Transverse colon (tissue), 4 donors: ENCODE data around the gene DPF3.

Experiments used
- CTCF ChIP-seq, 5 experiments: fragments of 200-600 bp in 3 of 5; fragments of 450-650 bp in 2 of 5; sonication (generic) in 3 of 5; IDR thresholded peaks; 1 replicate in 2 of 5; 2 replicates in 3 of 5; pipeline ENCODE4 v1.5.1; 2016 to 2017; ENCODE audit warnings: antibody characterized with exemption in 5 of 5, inconsistent platforms in 3 of 5, mild to moderate bottlenecking in 2 of 5, moderate library complexity in 1 of 5
- EP300 ChIP-seq: sonication (generic); formaldehyde crosslinking; IDR thresholded peaks from one replicate; pipeline ENCODE4 v1.6.1; 2017; ENCODE audit warnings: antibody characterized with exemption, low read depth
- POLR2A ChIP-seq: fragments of 450-650 bp; IDR thresholded peaks from one replicate; pipeline ENCODE4 v1.6.1; 2016; ENCODE audit warnings: antibody characterized with exemption, mild to moderate bottlenecking, moderate library complexity
- POLR2AphosphoS5 ChIP-seq, 3 donors: sonication (generic); formaldehyde crosslinking; IDR thresholded peaks; one replicate each; pipeline ENCODE4 v1.6.1; 2016; ENCODE audit warnings: antibody characterized with exemption in 3 of 3

DNA sequence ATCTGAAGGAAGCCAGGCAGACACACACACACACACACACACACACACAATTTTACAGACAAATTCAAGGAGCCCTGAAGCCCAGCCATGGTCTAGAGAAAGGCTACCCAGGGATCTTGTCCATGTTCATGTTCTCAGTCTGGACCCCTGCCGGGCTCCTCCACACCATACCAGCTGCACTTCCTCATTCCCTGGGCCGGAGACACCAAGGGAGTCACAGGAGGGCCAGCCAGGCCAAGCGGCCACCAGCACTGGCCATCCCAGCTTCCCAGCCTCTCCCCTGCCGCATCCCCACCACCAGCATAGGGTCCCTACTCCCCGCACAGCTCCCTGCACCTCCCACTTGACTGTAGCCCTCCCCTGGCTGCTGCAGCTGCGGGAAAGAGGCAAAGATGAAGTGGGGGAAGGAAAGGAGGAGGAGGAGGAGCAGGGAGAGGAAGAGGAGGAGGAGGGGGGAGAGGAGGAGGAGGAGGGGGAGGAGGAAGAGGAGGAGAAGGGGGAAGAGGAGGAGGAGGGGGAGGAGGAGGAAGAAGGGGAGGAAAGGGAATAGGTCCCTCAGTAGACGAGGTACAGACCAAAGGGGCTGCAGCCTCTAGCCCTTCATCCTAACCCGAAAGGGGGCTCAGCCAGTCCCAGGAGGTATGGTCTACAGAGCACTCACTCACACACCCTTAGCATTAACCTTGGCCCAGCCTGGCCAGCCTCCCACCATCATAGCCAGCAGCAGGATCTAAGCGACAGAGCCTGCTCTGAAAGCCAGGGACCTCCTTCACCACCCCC is 293.2 kb downstream of the DPF3 start:
- TF ChIP-seq CTCF (IDR thresholded peaks at IDR 0.05): no peak
- no peak for TF ChIP-seq POLR2AphosphoS5 (IDR thresholded peaks at IDR 0.05)
- TF ChIP-seq EP300: no peak
- no peak for TF ChIP-seq POLR2A
